SIG-M5 (cell line): ENCODE results near the gene RFLNA.
"Not testable (repeated sequence)": the region's sequence is repeated elsewhere in the genome, so short reads cannot be mapped to it uniquely, and the experiment has no call there.

Experiments
- DNase-seq: peaks from one replicate; lab custom pipeline; 2025; lab: John Stamatoyannopoulos, UW

Gene RFLNA

GRCh38 chr12:124319368-124320050 is 24.6 kb downstream of the RFLNA start:
- DNase-seq: no peak

GRCh38 chr12:124321040-124321481 is 26.2 kb downstream of the RFLNA start:
- no peak for DNase-seq

- DNase-seq: no peak
Measured at GRCh38 chr12:124321556-124322270, 26.8 kb downstream of the RFLNA start.

- no peak for DNase-seq
Measured at GRCh38 chr12:124322271-124322998, 27.5 kb downstream of the RFLNA start.

- not testable (repeated sequence) for DNase-seq
Measured at GRCh38 chr12:124322999-124323328, 28.1 kb downstream of the RFLNA start.

GRCh38 chr12:124323771-124324530 is 29.1 kb downstream of the RFLNA start:
- DNase-seq: no peak

GRCh38 chr12:124324803-124325705 is 30.2 kb downstream of the RFLNA start:
- no peak for DNase-seq

GRCh38 chr12:124326104-124326503 is 31.2 kb downstream of the RFLNA start:
- DNase-seq: no peak

GRCh38 chr12:124326871-124327270 is 32.0 kb downstream of the RFLNA start:
- no peak for DNase-seq

- no peak for DNase-seq
Measured at GRCh38 chr12:124327362-124328043, 32.6 kb downstream of the RFLNA start.

- DNase-seq: no peak
Measured at GRCh38 chr12:124328116-124328515, 33.2 kb downstream of the RFLNA start.

- DNase-seq: no peak
Measured at GRCh38 chr12:124328636-124329035, 33.7 kb downstream of the RFLNA start.

- no peak for DNase-seq
Measured at GRCh38 chr12:124332058-124332672, 37.3 kb downstream of the RFLNA start.

- no peak for DNase-seq
Measured at GRCh38 chr12:124332900-124333299, 38.0 kb downstream of the RFLNA start.

- no peak for DNase-seq
Measured at GRCh38 chr12:124333724-124334123, 38.8 kb downstream of the RFLNA start.

- DNase-seq: no peak
Measured at GRCh38 chr12:124334266-124334665, 39.4 kb downstream of the RFLNA start.

- DNase-seq: no peak
Measured at GRCh38 chr12:124334976-124335375, 40.1 kb downstream of the RFLNA start.

GRCh38 chr12:124335426-124336183 is 40.7 kb downstream of the RFLNA start:
- no peak for DNase-seq

- DNase-seq: no peak
Measured at GRCh38 chr12:124336184-124336437, 41.2 kb downstream of the RFLNA start.
